ENCODE results near the gene RRP1B. TPM values are rescaled to one million over a fixed set of nuclear protein-coding genes. Genes with fewer than 3 reads are reported as not detected.

Gene RRP1B
- total RNA-seq, 1 donor: 17.4 TPM

GRCh38 chr21:43626390-43626789 is 33.0 kb upstream of the RRP1B start:
- Histone ChIP-seq H3K9me3 (ENCODE audit: low read depth, low read length) (no peaks in the 10 kb centered on the region), H3K4me2 (ENCODE audit: insufficient read depth, low read length) (no peak overlapping the region), H3K79me2 (ENCODE audit: insufficient read depth, low read length) (no peaks in the 10 kb centered on the region), H4K20me1 (ENCODE audit: insufficient read depth, low read length) (no peaks in the 10 kb centered on the region), H3K4me3 (ENCODE audit: insufficient read depth, low read length) (no peak overlapping the region), H2AFZ (ENCODE audit: low read length) (no peak overlapping the region), H3K27me3 (ENCODE audit: insufficient read depth, low read length) (peaks cover 4% of the 10 kb centered on the region), H3K4me1 (ENCODE audit: insufficient read depth, low read length) (no peaks in the 10 kb centered on the region), H3K27ac (ENCODE audit: low read depth, low read length) (no peak overlapping the region), H3K36me3 (ENCODE audit: insufficient read depth, low read length) (no peaks in the 10 kb centered on the region)
- DNase-seq (ENCODE audit: insufficient read length, low spot score, missing footprints): no peak
- TF ChIP-seq, protein P1, sequence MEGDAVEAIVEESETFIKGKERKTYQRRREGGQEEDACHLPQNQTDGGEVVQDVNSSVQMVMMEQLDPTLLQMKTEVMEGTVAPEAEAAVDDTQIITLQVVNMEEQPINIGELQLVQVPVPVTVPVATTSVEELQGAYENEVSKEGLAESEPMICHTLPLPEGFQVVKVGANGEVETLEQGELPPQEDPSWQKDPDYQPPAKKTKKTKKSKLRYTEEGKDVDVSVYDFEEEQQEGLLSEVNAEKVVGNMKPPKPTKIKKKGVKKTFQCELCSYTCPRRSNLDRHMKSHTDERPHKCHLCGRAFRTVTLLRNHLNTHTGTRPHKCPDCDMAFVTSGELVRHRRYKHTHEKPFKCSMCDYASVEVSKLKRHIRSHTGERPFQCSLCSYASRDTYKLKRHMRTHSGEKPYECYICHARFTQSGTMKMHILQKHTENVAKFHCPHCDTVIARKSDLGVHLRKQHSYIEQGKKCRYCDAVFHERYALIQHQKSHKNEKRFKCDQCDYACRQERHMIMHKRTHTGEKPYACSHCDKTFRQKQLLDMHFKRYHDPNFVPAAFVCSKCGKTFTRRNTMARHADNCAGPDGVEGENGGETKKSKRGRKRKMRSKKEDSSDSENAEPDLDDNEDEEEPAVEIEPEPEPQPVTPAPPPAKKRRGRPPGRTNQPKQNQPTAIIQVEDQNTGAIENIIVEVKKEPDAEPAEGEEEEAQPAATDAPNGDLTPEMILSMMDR (IDR thresholded peaks at IDR 0.05; ENCODE audit: extremely low read depth, low read depth, low read length): no peak

DNA sequence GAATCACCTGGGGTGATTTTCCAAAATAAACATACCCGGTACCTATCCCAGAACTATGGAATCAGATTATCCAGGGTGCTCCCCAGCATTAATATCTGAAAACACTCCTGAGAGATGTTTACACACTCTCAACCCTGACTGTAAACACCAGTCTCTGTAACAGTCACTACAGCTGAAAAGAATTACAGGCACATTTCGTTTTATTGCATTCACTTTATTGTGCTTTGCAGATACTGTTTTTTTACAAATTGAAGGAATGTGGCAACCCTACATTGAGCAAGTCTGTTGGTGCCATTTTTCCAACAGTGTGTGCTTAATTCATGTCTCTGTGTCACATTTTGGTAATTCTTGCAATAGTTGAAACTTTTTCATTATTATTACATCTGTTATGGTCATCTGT is 31.8 kb upstream of the RRP1B start:
- no peaks in the 10 kb centered on the region for H3K36me3 ChIP-seq (ENCODE audit: insufficient read depth, low read length)
- H3K27me3 ChIP-seq (ENCODE audit: insufficient read depth, low read length): peaks cover 4% of the 10 kb centered on the region
- no peak overlapping the region for H3K27ac ChIP-seq (ENCODE audit: low read depth, low read length)
- TF ChIP-seq, protein P1 (IDR thresholded peaks at IDR 0.05; ENCODE audit: extremely low read depth, low read depth, low read length): no peak
- H4K20me1 ChIP-seq (ENCODE audit: insufficient read depth, low read length): no peaks in the 10 kb centered on the region
- H3K4me2 ChIP-seq (ENCODE audit: insufficient read depth, low read length): no peak overlapping the region
- no peak overlapping the region for H2AFZ ChIP-seq (ENCODE audit: low read length)
- no peak for DNase-seq (ENCODE audit: insufficient read length, low spot score, missing footprints)
- no peak overlapping the region for H3K4me3 ChIP-seq (ENCODE audit: insufficient read depth, low read length)
- no peaks in the 10 kb centered on the region for H3K9me3 ChIP-seq (ENCODE audit: low read depth, low read length)
- H3K4me1 ChIP-seq (ENCODE audit: insufficient read depth, low read length): no peaks in the 10 kb centered on the region
- H3K79me2 ChIP-seq (ENCODE audit: insufficient read depth, low read length): no peaks in the 10 kb centered on the region

GRCh38 chr21:43631411-43632107 is 27.8 kb upstream of the RRP1B start:
- Histone ChIP-seq H3K9me3 (ENCODE audit: low read depth, low read length) (no peaks in the 10 kb centered on the region), H3K27me3 (ENCODE audit: insufficient read depth, low read length) (no peaks in the 10 kb centered on the region), H3K4me1 (ENCODE audit: insufficient read depth, low read length) (no peaks in the 10 kb centered on the region), H3K36me3 (ENCODE audit: insufficient read depth, low read length) (no peaks in the 10 kb centered on the region), H4K20me1 (ENCODE audit: insufficient read depth, low read length) (no peaks in the 10 kb centered on the region), H3K79me2 (ENCODE audit: insufficient read depth, low read length) (no peaks in the 10 kb centered on the region), H3K27ac (ENCODE audit: low read depth, low read length) (no peak overlapping the region), H2AFZ (ENCODE audit: low read length) (no peak overlapping the region), H3K4me2 (ENCODE audit: insufficient read depth, low read length) (no peak overlapping the region), H3K4me3 (ENCODE audit: insufficient read depth, low read length) (no peak overlapping the region)
- DNase-seq (ENCODE audit: insufficient read length, low spot score, missing footprints): no peak
- TF ChIP-seq, protein P1 (IDR thresholded peaks at IDR 0.05; ENCODE audit: extremely low read depth, low read depth, low read length): no peak

DNA sequence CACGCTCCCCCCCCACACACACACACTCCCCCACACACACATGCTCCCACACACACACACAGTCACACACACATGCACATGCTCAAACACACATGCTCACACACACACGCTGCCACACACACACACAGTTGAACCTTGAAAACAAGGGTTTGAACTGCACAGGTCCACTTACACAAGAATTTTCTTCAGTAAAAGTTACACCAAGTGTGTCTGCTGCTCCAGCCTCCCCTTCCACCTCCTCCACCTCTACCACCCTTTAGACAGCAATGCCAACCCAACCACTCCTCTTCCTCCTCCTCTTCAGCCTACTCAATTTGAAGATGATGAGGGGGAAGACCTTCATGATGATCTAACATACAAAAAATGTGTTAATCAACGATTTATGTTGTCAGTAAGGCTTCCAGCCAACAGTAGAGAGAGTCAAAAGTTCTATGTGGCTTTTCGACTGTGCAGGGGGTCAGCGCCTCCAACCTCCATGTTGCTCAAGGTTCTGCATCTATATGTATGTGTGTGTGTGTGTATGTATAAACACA is 26.9 kb upstream of the RRP1B start:
- H3K4me3 ChIP-seq (ENCODE audit: insufficient read depth, low read length): no peak overlapping the region
- no peak for DNase-seq (ENCODE audit: insufficient read length, low spot score, missing footprints)
- TF ChIP-seq, protein P1 (IDR thresholded peaks at IDR 0.05; ENCODE audit: extremely low read depth, low read depth, low read length): no peak
- no peaks in the 10 kb centered on the region for H3K27me3 ChIP-seq (ENCODE audit: insufficient read depth, low read length)
- H3K4me2 ChIP-seq (ENCODE audit: insufficient read depth, low read length): no peak overlapping the region
- H3K36me3 ChIP-seq (ENCODE audit: insufficient read depth, low read length): no peaks in the 10 kb centered on the region
- no peak overlapping the region for H2AFZ ChIP-seq (ENCODE audit: low read length)
- no peaks in the 10 kb centered on the region for H3K9me3 ChIP-seq (ENCODE audit: low read depth, low read length)
- H3K79me2 ChIP-seq (ENCODE audit: insufficient read depth, low read length): no peaks in the 10 kb centered on the region
- H3K4me1 ChIP-seq (ENCODE audit: insufficient read depth, low read length): no peaks in the 10 kb centered on the region
- no peak overlapping the region for H3K27ac ChIP-seq (ENCODE audit: low read depth, low read length)
- H4K20me1 ChIP-seq (ENCODE audit: insufficient read depth, low read length): no peaks in the 10 kb centered on the region
